ENCODE data around the gene SCNN1G.
"Not testable (repeated sequence)": the region's sequence is repeated elsewhere in the genome, so short reads cannot be mapped to it uniquely, and the experiment has no call there.

SCNN1G gene

DNA sequence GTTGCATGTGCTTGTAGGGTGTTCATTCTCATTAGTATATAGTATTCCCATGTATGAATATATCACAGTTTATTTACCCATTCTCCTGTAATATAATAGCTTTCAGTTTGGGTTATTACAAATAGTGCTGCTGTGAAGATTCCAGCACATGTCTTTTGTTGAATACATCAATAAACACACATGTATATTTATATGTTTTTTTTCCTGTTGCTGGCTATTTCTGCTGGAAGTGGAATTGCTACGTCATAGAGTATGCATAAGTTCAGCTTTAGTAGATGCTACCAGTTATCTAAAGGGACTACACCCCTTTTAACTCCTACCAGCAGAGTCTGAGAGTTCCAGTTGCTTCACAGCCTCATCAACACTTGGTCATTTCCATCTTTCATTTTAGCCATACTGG, 67.3 kb downstream of the SCNN1G start:
- TF ChIP-seq, protein P1, sequence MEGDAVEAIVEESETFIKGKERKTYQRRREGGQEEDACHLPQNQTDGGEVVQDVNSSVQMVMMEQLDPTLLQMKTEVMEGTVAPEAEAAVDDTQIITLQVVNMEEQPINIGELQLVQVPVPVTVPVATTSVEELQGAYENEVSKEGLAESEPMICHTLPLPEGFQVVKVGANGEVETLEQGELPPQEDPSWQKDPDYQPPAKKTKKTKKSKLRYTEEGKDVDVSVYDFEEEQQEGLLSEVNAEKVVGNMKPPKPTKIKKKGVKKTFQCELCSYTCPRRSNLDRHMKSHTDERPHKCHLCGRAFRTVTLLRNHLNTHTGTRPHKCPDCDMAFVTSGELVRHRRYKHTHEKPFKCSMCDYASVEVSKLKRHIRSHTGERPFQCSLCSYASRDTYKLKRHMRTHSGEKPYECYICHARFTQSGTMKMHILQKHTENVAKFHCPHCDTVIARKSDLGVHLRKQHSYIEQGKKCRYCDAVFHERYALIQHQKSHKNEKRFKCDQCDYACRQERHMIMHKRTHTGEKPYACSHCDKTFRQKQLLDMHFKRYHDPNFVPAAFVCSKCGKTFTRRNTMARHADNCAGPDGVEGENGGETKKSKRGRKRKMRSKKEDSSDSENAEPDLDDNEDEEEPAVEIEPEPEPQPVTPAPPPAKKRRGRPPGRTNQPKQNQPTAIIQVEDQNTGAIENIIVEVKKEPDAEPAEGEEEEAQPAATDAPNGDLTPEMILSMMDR (IDR thresholded peaks at IDR 0.05; ENCODE audit: insufficient read depth, low read length, missing control alignments) = no peak
- H3K4me3 ChIP-seq (ENCODE audit: low read depth, low read length) = no peak overlapping the region
- POLR2A ChIA-PET = no interaction called here
- CTCF ChIA-PET = no interaction called here
- DNase-seq (ENCODE audit: low read depth, low spot score) = no peak

DNA sequence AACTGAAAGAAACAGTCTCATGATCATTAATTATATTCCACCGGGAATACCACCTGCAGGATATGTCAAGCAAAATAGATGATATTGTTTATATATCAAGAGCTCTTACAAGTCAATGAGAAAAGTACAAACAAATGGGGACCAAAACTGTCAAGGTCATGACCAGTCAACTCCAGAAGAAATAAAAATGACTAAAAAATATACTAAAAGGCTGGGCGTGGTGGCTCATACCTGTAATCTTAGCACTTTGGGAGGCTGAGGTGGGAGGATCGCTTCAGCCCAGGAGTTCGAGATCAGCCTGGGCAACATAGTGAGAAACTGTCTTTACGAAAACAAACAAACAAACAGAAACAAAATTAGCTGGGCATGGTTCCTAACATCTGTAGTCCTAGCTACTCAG, 69.8 kb downstream of the SCNN1G start:
- DNase-seq (ENCODE audit: low read depth, low spot score) = no peak
- CTCF ChIA-PET = no interaction called here
- TF ChIP-seq, protein P1 (IDR thresholded peaks at IDR 0.05; ENCODE audit: insufficient read depth, low read length, missing control alignments) = no peak
- POLR2A ChIA-PET = no interaction called here
- H3K4me3 ChIP-seq (ENCODE audit: low read depth, low read length) = no peak overlapping the region

DNA sequence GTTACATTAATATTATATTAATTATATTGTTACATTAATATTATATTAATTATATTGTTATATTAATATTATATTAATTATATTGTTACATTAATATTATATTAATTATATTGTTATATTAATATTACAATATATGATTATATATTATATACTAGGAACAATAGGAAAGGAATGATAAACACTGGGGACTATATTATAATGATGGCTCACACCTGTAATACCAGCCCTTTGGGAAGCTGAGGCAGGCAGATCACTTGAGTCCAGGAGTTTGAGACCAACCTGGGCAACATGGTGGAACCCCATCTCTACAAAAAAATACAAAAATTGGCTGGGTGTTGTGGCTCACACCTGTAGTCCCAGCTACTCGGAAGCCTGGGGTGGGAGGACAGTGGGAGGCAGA, 71.1 kb downstream of the SCNN1G start:
- POLR2A ChIA-PET = interaction anchor here (0.6 kb wide), 1 partner anchor 76 kb away, joined by 3 read pairs; no protein-coding TSS in a partner anchor
- CTCF ChIA-PET; H3K4me3 ChIP-seq (ENCODE audit: low read depth, low read length); DNase-seq (ENCODE audit: low read depth, low spot score): not testable (repeated sequence)

DNA sequence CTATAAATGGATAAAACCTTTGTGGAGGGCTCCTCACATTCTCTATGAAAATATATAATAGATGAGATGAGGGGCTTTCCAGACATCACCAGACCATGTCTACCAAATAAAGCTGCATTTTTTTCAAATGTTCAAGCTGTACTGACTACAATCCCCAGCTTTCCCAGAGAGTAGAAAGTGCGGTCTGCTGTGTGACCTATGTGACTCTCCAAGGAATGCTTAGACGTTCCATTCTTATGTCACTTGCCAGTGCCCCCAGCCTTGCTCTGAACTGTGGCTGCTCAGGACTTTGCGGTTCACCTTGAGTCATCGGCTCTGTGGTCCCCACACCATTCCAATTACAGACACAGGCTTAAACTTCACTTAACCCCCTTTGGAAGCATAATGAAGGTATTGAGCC, 71.8 kb downstream of the SCNN1G start:
- ChIA-PET CTCF (no interaction called here), POLR2A (interaction anchor here (0.6 kb wide), 1 partner anchor 77 kb away, joined by 3 read pairs; no protein-coding TSS in a partner anchor)
- no peak overlapping the region for H3K4me3 ChIP-seq (ENCODE audit: low read depth, low read length)
- peak; percentile 26 for DNase-seq (ENCODE audit: low read depth, low spot score)
- TF ChIP-seq, protein P1 (IDR thresholded peaks at IDR 0.05; ENCODE audit: insufficient read depth, low read length, missing control alignments) = no peak

DNA sequence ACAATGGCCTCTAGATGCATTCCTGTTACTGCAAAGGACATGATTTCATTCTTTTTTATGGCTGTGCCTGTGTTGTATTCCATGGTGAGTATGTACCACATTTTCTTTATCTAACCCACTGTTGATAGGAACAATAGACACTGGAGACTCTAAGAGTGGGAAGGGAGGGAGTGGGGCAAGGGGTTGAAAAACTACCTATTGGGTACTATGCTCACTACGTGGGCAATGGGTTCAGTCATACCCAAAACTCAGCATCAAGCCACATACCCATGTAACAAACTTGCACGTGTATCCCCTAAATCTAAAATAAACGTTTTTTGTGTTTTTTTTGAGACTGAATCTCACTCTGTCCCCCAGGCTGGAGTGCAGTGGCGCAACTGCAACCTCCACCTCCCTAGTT, 72.5 kb downstream of the SCNN1G start:
- ChIA-PET POLR2A (no interaction called here), CTCF (no interaction called here)
- TF ChIP-seq, protein P1 (IDR thresholded peaks at IDR 0.05; ENCODE audit: insufficient read depth, low read length, missing control alignments) = no peak
- DNase-seq (ENCODE audit: low read depth, low spot score) = no peak
- no peak overlapping the region for H3K4me3 ChIP-seq (ENCODE audit: low read depth, low read length)

DNA sequence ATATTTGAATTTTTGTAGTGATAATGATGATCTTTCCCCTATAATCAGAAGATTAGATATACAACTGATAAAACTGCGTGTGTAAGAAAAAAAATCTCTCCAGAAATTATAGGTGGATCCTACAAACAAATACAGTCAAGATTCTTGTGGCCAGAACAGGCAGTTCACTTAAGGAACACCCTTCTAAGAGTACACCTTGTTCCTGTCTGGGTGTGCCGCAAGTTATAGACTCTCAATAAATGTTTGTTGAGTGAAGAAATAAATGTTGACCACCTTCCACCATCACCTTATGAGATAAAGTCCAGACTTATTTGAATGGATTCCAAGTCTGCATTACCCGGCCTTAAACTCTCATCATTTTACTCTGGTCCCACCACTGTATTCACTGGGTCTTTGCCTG, 73.9 kb downstream of the SCNN1G start:
- ChIA-PET POLR2A (no interaction called here), CTCF (no interaction called here)
- no peak for DNase-seq (ENCODE audit: low read depth, low spot score)
- TF ChIP-seq, protein P1 (IDR thresholded peaks at IDR 0.05; ENCODE audit: insufficient read depth, low read length, missing control alignments) = no peak
- H3K4me3 ChIP-seq (ENCODE audit: low read depth, low read length) = no peak overlapping the region

DNA sequence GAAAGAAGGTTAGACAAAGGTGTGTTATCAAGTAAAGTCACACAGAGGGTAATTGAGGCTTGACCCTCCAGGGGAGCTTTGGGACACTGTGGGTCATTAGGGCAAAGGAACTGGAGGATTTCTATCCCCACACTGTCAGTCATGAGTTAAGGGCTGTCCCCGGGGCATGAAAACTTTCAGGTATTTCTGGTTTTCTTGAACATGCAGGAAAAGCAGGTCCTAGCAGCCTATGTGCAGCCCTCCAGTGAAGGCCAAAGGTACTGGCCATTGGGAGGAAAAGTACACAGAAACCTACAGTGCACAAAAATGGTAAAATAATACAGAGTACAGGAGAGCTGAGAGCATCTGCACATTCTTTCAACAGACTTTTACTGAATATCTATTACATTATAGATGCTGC, 75.1 kb downstream of the SCNN1G start:
- ChIA-PET CTCF (no interaction called here), POLR2A (no interaction called here)
- no peak overlapping the region for H3K4me3 ChIP-seq (ENCODE audit: low read depth, low read length)
- TF ChIP-seq, protein P1 (IDR thresholded peaks at IDR 0.05; ENCODE audit: insufficient read depth, low read length, missing control alignments) = no peak
- no peak for DNase-seq (ENCODE audit: low read depth, low spot score)

Data from AG04449 (cell line).